Measurements from ENCODE around the gene CRACR2B. TPM values are rescaled to one million over a fixed set of nuclear protein-coding genes. Genes with fewer than 3 reads are reported as not detected.
A peak's percentile ranks its signal among the peaks of the same experiment; 100 is the strongest.

CRACR2B gene
- total and polyA plus RNA-seq, 2 of the 13 experiments (the other 11 are each of a cell fraction or from before 2014, with no cell fraction given): 14.9 to 21.0 TPM

GRCh38 chr11:842370-843002 is 14.8 kb downstream of the CRACR2B start, which contains the start of the genes POLR2L and TSPAN4 (continued):
- TF ChIP-seq ATF4 (CRISPR knock-in tag; IDR thresholded peaks at IDR 0.05) (peak in 1 of 2 experiments; percentile 53; a peak in 2 of 4 replicates), ZFP36L1 (CRISPR knock-in tag; IDR thresholded peaks at IDR 0.05) (no peak)
- TF ChIP-seq, protein P1, sequence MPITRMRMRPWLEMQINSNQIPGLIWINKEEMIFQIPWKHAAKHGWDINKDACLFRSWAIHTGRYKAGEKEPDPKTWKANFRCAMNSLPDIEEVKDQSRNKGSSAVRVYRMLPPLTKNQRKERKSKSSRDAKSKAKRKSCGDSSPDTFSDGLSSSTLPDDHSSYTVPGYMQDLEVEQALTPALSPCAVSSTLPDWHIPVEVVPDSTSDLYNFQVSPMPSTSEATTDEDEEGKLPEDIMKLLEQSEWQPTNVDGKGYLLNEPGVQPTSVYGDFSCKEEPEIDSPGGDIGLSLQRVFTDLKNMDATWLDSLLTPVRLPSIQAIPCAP (CRISPR knock-in tag; IDR thresholded peaks at IDR 0.05; ENCODE audit: low read depth): no peak

GRCh38 chr11:843086-843734 is 15.5 kb downstream of the CRACR2B start:
- H3K79me2 ChIP-seq (ENCODE audit: insufficient read depth, low read length): peaks cover 27% of the 10 kb centered on the region
- FAIRE-seq (no peak), DNase-seq (ENCODE audit: low spot score) (no peak), ATAC-seq (peak; percentile 0; the same call in 1 of the 3 replicates)
- intact Hi-C loops (cut with micrococcal nuclease; ENCODE audit: unreplicated experiment) (loop anchor here (5.0 kb wide), 1 partner anchor 36 kb away; the partner anchor contains the start of genes PIDD1 and RPLP2), in situ Hi-C loops (cut with HindIII; ENCODE audit: extremely low pct_ligation_motif_present, low pct_unique_long_range_greater_than_20kb) (no loop called here)
- 2% methylated on average over 23 of the region's 53 CpGs for WGBS (ENCODE audit: low lambda C conversion rate)
- POLR2A ChIA-PET: interaction anchor here (0.7 to 11.1 kb wide), 11 partner anchors 14 to 207 kb away, joined by 3 to 141 read pairs (median 6); partner anchors contain the start of genes CD151, CRACR2B, PNPLA2 and RPLP2
- no TSS peak for BruUV-seq (replicated peaks)
- H3K27ac ChIP-seq (ENCODE audit: extremely low read length, insufficient read depth, low read length): peak overlapping the region; percentile 83
- H3K4me3 ChIP-seq (replicated peaks in 1 of 3; ENCODE audit: insufficient read depth in 1 of 3, low read depth in 2 of 3, low read length in 3 of 3): peak overlapping the region; percentile 97 to 100 (median 98)
- CTCF ChIA-PET (ENCODE audit: low intra/inter-chr PET ratio, low total read pairs): no interaction called here
- peaks cover 15% of the 10 kb centered on the region; the same call in 1 of the 2 replicates for H4K20me1 ChIP-seq (ENCODE audit: insufficient read depth, low read length)
- no peaks in the 10 kb centered on the region for H3K27me3 ChIP-seq (ENCODE audit: control insufficient read depth in 1 of 2, insufficient read depth in 2 of 2, low read length in 2 of 2)
- H3K9me3 ChIP-seq (ENCODE audit: low read length): no peaks in the 10 kb centered on the region
- peaks cover 58% of the 10 kb centered on the region for H3K4me1 ChIP-seq (ENCODE audit: insufficient read depth, low read length)
- H3K36me3 ChIP-seq (replicated peaks in 1 of 2; ENCODE audit: control insufficient read depth in 1 of 2, insufficient read depth in 2 of 2, low read length in 2 of 2): peaks cover 5 to 22% of the 10 kb centered on the region in 2 experiments
- H2AFZ ChIP-seq (ENCODE audit: low read length): no peak overlapping the region
- H3K4me2 ChIP-seq (ENCODE audit: low read depth, low read length): peak overlapping the region; percentile 85
- peak overlapping the region; percentile 92 for H3K9ac ChIP-seq (ENCODE audit: insufficient read depth, low read depth, low read length)
- TF ChIP-seq, protein P2, sequence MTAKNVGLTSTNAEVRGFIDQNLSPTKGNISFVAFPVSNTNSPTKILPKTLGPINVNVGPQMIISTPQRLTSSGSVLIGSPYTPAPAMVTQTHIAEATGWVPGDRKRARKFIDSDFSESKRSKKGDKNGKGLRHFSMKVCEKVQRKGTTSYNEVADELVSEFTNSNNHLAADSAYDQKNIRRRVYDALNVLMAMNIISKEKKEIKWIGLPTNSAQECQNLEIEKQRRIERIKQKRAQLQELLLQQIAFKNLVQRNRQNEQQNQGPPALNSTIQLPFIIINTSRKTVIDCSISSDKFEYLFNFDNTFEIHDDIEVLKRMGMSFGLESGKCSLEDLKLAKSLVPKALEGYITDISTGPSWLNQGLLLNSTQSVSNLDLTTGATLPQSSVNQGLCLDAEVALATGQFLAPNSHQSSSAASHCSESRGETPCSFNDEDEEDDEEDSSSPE (CRISPR knock-in tag; IDR thresholded peaks at IDR 0.05): no peak
- TF ChIP-seq MAFK (conservative IDR thresholded peaks at IDR 0.05 in 1 of 2, IDR thresholded peaks at IDR 0.05 in 1 of 2; ENCODE audit: low read length in 2 of 2): no peak
- TF ChIP-seq, protein P3, sequence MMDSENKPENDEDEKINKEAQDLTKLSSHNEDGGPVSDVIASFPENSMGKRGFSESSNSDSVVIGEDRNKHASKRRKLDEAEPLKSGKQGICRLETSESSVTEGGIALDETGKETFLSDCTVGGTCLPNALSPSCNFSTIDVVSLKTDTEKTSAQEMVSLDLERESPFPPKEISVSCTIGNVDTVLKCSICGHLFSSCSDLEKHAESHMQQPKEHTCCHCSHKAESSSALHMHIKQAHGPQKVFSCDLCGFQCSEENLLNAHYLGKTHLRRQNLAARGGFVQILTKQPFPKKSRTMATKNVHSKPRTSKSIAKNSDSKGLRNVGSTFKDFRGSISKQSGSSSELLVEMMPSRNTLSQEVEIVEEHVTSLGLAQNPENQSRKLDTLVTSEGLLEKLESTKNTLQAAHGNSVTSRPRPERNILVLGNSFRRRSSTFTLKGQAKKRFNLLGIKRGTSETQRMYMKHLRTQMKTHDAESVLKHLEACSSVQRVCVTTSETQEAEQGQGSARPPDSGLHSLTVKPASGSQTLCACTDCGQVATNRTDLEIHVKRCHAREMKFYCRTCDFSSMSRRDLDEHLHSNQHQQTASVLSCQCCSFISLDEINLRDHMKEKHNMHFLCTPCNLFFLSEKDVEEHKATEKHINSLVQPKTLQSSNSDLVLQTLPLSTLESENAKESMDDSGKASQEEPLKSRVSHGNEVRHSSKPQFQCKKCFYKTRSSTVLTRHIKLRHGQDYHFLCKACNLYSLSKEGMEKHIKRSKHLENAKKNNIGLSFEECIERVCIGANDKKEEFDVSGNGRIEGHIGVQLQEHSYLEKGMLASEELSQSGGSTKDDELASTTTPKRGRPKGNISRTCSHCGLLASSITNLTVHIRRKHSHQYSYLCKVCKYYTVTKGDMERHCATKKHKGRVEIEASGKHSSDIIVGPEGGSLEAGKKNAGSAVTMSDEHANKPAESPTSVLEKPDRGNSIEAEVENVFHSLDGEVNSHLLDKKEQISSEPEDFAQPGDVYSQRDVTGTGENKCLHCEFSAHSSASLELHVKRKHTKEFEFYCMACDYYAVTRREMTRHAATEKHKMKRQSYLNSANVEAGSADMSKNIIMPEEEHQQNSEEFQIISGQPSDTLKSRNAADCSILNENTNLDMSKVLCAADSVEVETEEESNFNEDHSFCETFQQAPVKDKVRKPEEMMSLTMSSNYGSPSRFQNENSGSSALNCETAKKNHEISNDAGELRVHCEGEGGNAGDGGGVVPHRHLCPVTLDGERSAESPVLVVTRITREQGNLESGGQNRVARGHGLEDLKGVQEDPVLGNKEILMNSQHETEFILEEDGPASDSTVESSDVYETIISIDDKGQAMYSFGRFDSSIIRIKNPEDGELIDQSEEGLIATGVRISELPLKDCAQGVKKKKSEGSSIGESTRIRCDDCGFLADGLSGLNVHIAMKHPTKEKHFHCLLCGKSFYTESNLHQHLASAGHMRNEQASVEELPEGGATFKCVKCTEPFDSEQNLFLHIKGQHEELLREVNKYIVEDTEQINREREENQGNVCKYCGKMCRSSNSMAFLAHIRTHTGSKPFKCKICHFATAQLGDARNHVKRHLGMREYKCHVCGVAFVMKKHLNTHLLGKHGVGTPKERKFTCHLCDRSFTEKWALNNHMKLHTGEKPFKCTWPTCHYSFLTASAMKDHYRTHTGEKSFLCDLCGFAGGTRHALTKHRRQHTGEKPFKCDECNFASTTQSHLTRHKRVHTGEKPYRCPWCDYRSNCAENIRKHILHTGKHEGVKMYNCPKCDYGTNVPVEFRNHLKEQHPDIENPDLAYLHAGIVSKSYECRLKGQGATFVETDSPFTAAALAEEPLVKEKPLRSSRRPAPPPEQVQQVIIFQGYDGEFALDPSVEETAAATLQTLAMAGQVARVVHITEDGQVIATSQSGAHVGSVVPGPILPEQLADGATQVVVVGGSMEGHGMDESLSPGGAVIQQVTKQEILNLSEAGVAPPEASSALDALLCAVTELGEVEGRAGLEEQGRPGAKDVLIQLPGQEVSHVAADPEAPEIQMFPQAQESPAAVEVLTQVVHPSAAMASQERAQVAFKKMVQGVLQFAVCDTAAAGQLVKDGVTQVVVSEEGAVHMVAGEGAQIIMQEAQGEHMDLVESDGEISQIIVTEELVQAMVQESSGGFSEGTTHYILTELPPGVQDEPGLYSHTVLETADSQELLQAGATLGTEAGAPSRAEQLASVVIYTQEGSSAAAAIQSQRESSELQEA (CRISPR knock-in tag; IDR thresholded peaks at IDR 0.05; ENCODE audit: not compliant biosample characterization): peak; percentile 28

All from HepG2 (cell line).